OCI-LY1 (cell line): ENCODE measurements around the gene ACTRT2.

Experiments
- H2AFZ ChIP-seq: fragments of 200-600 bp; sonication (generic), shearing (Covaris generic); 2 replicates; pipeline ENCODE4 v1.6.0; 2014; ENCODE audit warnings: antibody characterized with exemption, mild to moderate bottlenecking, low read length
- H3F3A ChIP-seq: fragments of 200-600 bp; sonication (generic), shearing (Covaris generic); 2 replicates; pipeline ENCODE4 v1.6.0; 2014; ENCODE audit warnings: mild to moderate bottlenecking, antibody characterized with exemption, low read length, moderate library complexity; ENCODE audit not compliant: insufficient read depth
- H3K27ac ChIP-seq: fragments of 200-600 bp; sonication (generic); 2 replicates; pipeline ENCODE4 v1.5.1; 2014; ENCODE audit warnings: low read length, mixed run types, mild to moderate bottlenecking, low read depth; ENCODE audit not compliant: poor library complexity, severe bottlenecking
- H3K27me3 ChIP-seq: fragments of 200-600 bp; sonication (generic); 2 replicates; pipeline ENCODE4 v1.6.0; 2014; ENCODE audit warnings: antibody characterized with exemption, mild to moderate bottlenecking, low read length, moderate library complexity; ENCODE audit not compliant: insufficient read depth
- H3K36me3 ChIP-seq: fragments of 200-600 bp; sonication (generic); 2 replicates; pipeline ENCODE4 v1.6.1; 2014; ENCODE audit warnings: mild to moderate bottlenecking, antibody characterized with exemption, low read length, moderate library complexity, mixed read lengths; ENCODE audit not compliant: insufficient read depth
- H3K4me1 ChIP-seq: fragments of 200-600 bp; sonication (generic); 2 replicates; pipeline ENCODE4 v1.5.1; 2014; ENCODE audit warnings: mild to moderate bottlenecking, low read length, moderate library complexity; ENCODE audit not compliant: insufficient read depth, severe bottlenecking
- H3K4me2 ChIP-seq: fragments of 200-600 bp; sonication (generic), shearing (Covaris generic); 2 replicates; pipeline ENCODE4 v1.6.1; 2014; ENCODE audit warnings: low read length
- H3K4me3 ChIP-seq: fragments of 200-600 bp; sonication (generic); 2 replicates; pipeline ENCODE4 v1.5.1; 2014; ENCODE audit warnings: low read length, low read depth, mild to moderate bottlenecking, mixed read lengths; ENCODE audit not compliant: poor library complexity, severe bottlenecking
- H3K79me2 ChIP-seq: fragments of 200-600 bp; shearing (Covaris generic); 2 replicates; pipeline ENCODE4 v1.6.1; 2016; ENCODE audit warnings: mixed run types, low read length, mixed read lengths; ENCODE audit not compliant: insufficient read depth
- H3K9ac ChIP-seq: fragments of 200-600 bp; sonication (generic), shearing (Covaris generic); 2 replicates; pipeline ENCODE4 v1.6.1; 2014; ENCODE audit warnings: mild to moderate bottlenecking, low read length, mixed read lengths
- H3K9me2 ChIP-seq: fragments of 200-600 bp; sonication (generic), shearing (Covaris generic); 2 replicates; pipeline ENCODE4 v1.6.1; 2014; ENCODE audit warnings: low read depth, mild to moderate bottlenecking, low read length, mixed read lengths
- H3K9me3 ChIP-seq: fragments of 200-600 bp; shearing (Covaris generic); 2 replicates; pipeline ENCODE4 v1.6.1; 2014; ENCODE audit warnings: low read length, mixed read lengths
- H4K20me1 ChIP-seq: fragments of 200-600 bp; sonication (generic), shearing (Covaris generic); 2 replicates; pipeline ENCODE4 v1.6.0; 2016; ENCODE audit warnings: mild to moderate bottlenecking, low read length; ENCODE audit not compliant: insufficient read depth
- CTCF ChIP-seq: fragments of 200-600 bp; sonication (generic), shearing (Covaris generic); IDR thresholded peaks from 2 replicates; pipeline ENCODE4 v1.5.1; 2017; ENCODE audit warnings: mild to moderate bottlenecking, antibody characterized with exemption, low read length, moderate library complexity, mixed read lengths
- EZH2 ChIP-seq: fragments of 200-600 bp; sonication (generic), shearing (Covaris generic); IDR thresholded peaks from 2 replicates; pipeline ENCODE4 v1.8.0; 2017; ENCODE audit warnings: borderline replicate concordance, mixed run types, mild to moderate bottlenecking, antibody characterized with exemption, low read length, moderate library complexity, mixed read lengths

Gene ACTRT2

GRCh38 chr1:3029991-3030662, 8.9 kb downstream of the ACTRT2 start:
- no peak overlapping the region for H3K9ac ChIP-seq
- H3F3A ChIP-seq = no peaks in the 10 kb centered on the region
- no peaks in the 10 kb centered on the region for H3K36me3 ChIP-seq
- no peaks in the 10 kb centered on the region for H3K9me3 ChIP-seq
- no peaks in the 10 kb centered on the region for H3K79me2 ChIP-seq
- H3K4me1 ChIP-seq = no peaks in the 10 kb centered on the region
- TF ChIP-seq EZH2 (no peak), CTCF (no peak)
- H2AFZ ChIP-seq = no peak overlapping the region
- no peaks in the 10 kb centered on the region for H3K9me2 ChIP-seq
- H3K27ac ChIP-seq = no peak overlapping the region
- no peaks in the 10 kb centered on the region for H4K20me1 ChIP-seq
- H3K4me2 ChIP-seq = no peak overlapping the region
- no peak overlapping the region for H3K4me3 ChIP-seq
- no peaks in the 10 kb centered on the region for H3K27me3 ChIP-seq

GRCh38 chr1:3030663-3031381, 9.6 kb downstream of the ACTRT2 start:
- H2AFZ ChIP-seq = no peak overlapping the region
- TF ChIP-seq CTCF = no peak
- no peak for TF ChIP-seq EZH2

GRCh38 chr1:3031401-3032221, 10.3 kb downstream of the ACTRT2 start:
- TF ChIP-seq CTCF (no peak), EZH2 (no peak)
- no peak overlapping the region for H3K9ac ChIP-seq

More at GRCh38 chr1:3030663-3031381, 9.6 kb downstream of the ACTRT2 start:
- Histone ChIP-seq H3K36me3 (no peaks in the 10 kb centered on the region), H3K27ac (no peak overlapping the region), H3K79me2 (no peaks in the 10 kb centered on the region), H3K4me2 (no peak overlapping the region), H4K20me1 (no peaks in the 10 kb centered on the region), H3K9ac (no peak overlapping the region), H3K4me3 (no peak overlapping the region), H3K9me3 (no peaks in the 10 kb centered on the region), H3K4me1 (no peaks in the 10 kb centered on the region), H3K9me2 (no peaks in the 10 kb centered on the region), H3F3A (no peaks in the 10 kb centered on the region), H3K27me3 (no peaks in the 10 kb centered on the region)

More at GRCh38 chr1:3031401-3032221, 10.3 kb downstream of the ACTRT2 start:
- H3K36me3 ChIP-seq = no peaks in the 10 kb centered on the region
- H3K27ac ChIP-seq = no peak overlapping the region
- H2AFZ ChIP-seq = no peak overlapping the region
- H3K9me2 ChIP-seq = no peaks in the 10 kb centered on the region
- H3K9me3 ChIP-seq = no peaks in the 10 kb centered on the region
- H3K4me3 ChIP-seq = no peak overlapping the region
- no peaks in the 10 kb centered on the region for H3F3A ChIP-seq
- H3K27me3 ChIP-seq = no peaks in the 10 kb centered on the region
- no peak overlapping the region for H3K4me2 ChIP-seq
- H4K20me1 ChIP-seq = no peaks in the 10 kb centered on the region
- H3K4me1 ChIP-seq = no peaks in the 10 kb centered on the region
- no peaks in the 10 kb centered on the region for H3K79me2 ChIP-seq
